GM18951 (cell line): ENCODE data around the gene KRTAP22-1.

Experiments
- POLR2A ChIP-seq: IDR thresholded peaks from 4 replicates; pipeline ENCODE4 v1.6.1; 2011; ENCODE audit warnings: mild to moderate bottlenecking; ENCODE audit not compliant: insufficient read length, insufficient read depth; ENCODE audit errors: extremely low read depth
- in situ Hi-C: fragments of 300-500 bp; cut with MboI; formaldehyde crosslinking; loops from one replicate; pipeline ENCODE4 v1.12.0; 2022; ENCODE audit warnings: low sequenced_read_pairs, mixed read lengths, inconsistent platforms; ENCODE audit not compliant: unreplicated experiment

KRTAP22-1 gene

GRCh38 chr21:30598802-30599201 is 2.1 kb upstream of the KRTAP22-1 start, which contains the start of gene KRTAP6-2:
KRTAP6-2 (minus strand) TSS chr21:30598902; CDS start chr21:30598874, 28 bp downstream.
- no peak for TF ChIP-seq POLR2A
- in situ Hi-C loops, result no loop called here

GRCh38 chr21:30605968-30606367 is 5.1 kb downstream of the KRTAP22-1 start:
- in situ Hi-C loops, result no loop called here
- no peak for TF ChIP-seq POLR2A

- in situ Hi-C loops, result no loop called here
- TF ChIP-seq POLR2A, result no peak
Measured at GRCh38 chr21:30612132-30612531, 11.2 kb downstream of the KRTAP22-1 start.

- no peak for TF ChIP-seq POLR2A
- in situ Hi-C loops, result no loop called here
Measured at GRCh38 chr21:30613836-30614235, 12.9 kb downstream of the KRTAP22-1 start, which contains the start of gene KRTAP6-1. KRTAP6-1 (minus strand) TSS chr21:30613930; CDS start chr21:30613904, 26 bp downstream.

GRCh38 chr21:30615199-30615598 is 14.3 kb downstream of the KRTAP22-1 start:
- in situ Hi-C loops, result no loop called here
- TF ChIP-seq POLR2A, result no peak

- TF ChIP-seq POLR2A, result no peak
- in situ Hi-C loops, result no loop called here
Measured at GRCh38 chr21:30616125-30616524, 15.2 kb downstream of the KRTAP22-1 start, which contains the start of gene KRTAP20-1. KRTAP20-1 (plus strand) TSS chr21:30616425; CDS start chr21:30616455, 30 bp downstream.

GRCh38 chr21:30620080-30620479 is 19.2 kb downstream of the KRTAP22-1 start:
- TF ChIP-seq POLR2A, result no peak
- in situ Hi-C loops, result no loop called here

- TF ChIP-seq POLR2A, result no peak
- in situ Hi-C loops, result no loop called here
Measured at GRCh38 chr21:30620522-30620921, 19.6 kb downstream of the KRTAP22-1 start, which contains the start of gene KRTAP20-4. KRTAP20-4 (plus strand) TSS chr21:30620627.

- in situ Hi-C loops, result no loop called here
- TF ChIP-seq POLR2A, result no peak
Measured at GRCh38 chr21:30623362-30623761, 22.5 kb downstream of the KRTAP22-1 start.

- in situ Hi-C loops, result no loop called here
- TF ChIP-seq POLR2A, result no peak
Measured at GRCh38 chr21:30625449-30626165, 24.7 kb downstream of the KRTAP22-1 start.

GRCh38 chr21:30628109-30628508 is 27.2 kb downstream of the KRTAP22-1 start:
- in situ Hi-C loops, result no loop called here
- TF ChIP-seq POLR2A, result no peak

- TF ChIP-seq POLR2A, result no peak
- in situ Hi-C loops, result no loop called here
Measured at GRCh38 chr21:30629200-30629599, 28.3 kb downstream of the KRTAP22-1 start.

- in situ Hi-C loops, result no loop called here
- no peak for TF ChIP-seq POLR2A
Measured at GRCh38 chr21:30634906-30635305, 34.0 kb downstream of the KRTAP22-1 start, which contains the start of gene KRTAP20-2. KRTAP20-2 (plus strand) TSS chr21:30635206; CDS start chr21:30635264, 58 bp downstream.

GRCh38 chr21:30638686-30639085 is 37.8 kb downstream of the KRTAP22-1 start:
- in situ Hi-C loops, result no loop called here
- TF ChIP-seq POLR2A, result no peak
